Islet precursor cell (in vitro differentiated cells): ENCODE results near the gene FAM227B.
"Not testable (repeated sequence)": the region's sequence is repeated elsewhere in the genome, so short reads cannot be mapped to it uniquely, and the experiment has no call there.

Source experiments
- DNase-seq: peaks from one replicate; pipeline ENCODE4 v3.0.0-alpha.2; 2018

The FAM227B gene

GRCh38 chr15:49366496-49366895 is 254.1 kb downstream of the FAM227B start:
- no peak for DNase-seq

GRCh38 chr15:49361370-49361769 is 259.2 kb downstream of the FAM227B start:
- no peak for DNase-seq

- DNase-seq: not testable (repeated sequence)
Observed at GRCh38 chr15:49354439-49354838, 266.2 kb downstream of the FAM227B start.

- no peak for DNase-seq
Observed at GRCh38 chr15:49343546-49343945, 277.1 kb downstream of the FAM227B start.

GRCh38 chr15:49339656-49340055 is 281.0 kb downstream of the FAM227B start:
- DNase-seq: no peak

- DNase-seq: no peak
Observed at GRCh38 chr15:49331951-49332350, 288.7 kb downstream of the FAM227B start.

- no peak for DNase-seq
Observed at GRCh38 chr15:49331442-49331841, 289.2 kb downstream of the FAM227B start.

- no peak for DNase-seq
Observed at GRCh38 chr15:49330166-49330565, 290.5 kb downstream of the FAM227B start.

- DNase-seq: no peak
Observed at GRCh38 chr15:49328941-49329340, 291.7 kb downstream of the FAM227B start.

- DNase-seq: no peak
Observed at GRCh38 chr15:49327927-49328326, 292.7 kb downstream of the FAM227B start.

- DNase-seq: no peak
Observed at GRCh38 chr15:49323207-49323606, 297.4 kb downstream of the FAM227B start.

- no peak for DNase-seq
Observed at GRCh38 chr15:49320351-49320750, 300.3 kb downstream of the FAM227B start.

GRCh38 chr15:49315391-49315823 is 305.2 kb downstream of the FAM227B start:
- DNase-seq: no peak

GRCh38 chr15:49314716-49315115 is 305.9 kb downstream of the FAM227B start:
- no peak for DNase-seq

- no peak for DNase-seq
Observed at GRCh38 chr15:49313650-49314049, 307.0 kb downstream of the FAM227B start.

- DNase-seq: no peak
Observed at GRCh38 chr15:49309889-49310288, 310.7 kb downstream of the FAM227B start.

- DNase-seq: no peak
Observed at GRCh38 chr15:49308686-49309085, 311.9 kb downstream of the FAM227B start.

- DNase-seq: no peak
Observed at GRCh38 chr15:49306551-49306950, 314.1 kb downstream of the FAM227B start.

- DNase-seq: no peak
Observed at GRCh38 chr15:49303003-49303402, 317.6 kb downstream of the FAM227B start.

GRCh38 chr15:49301562-49301961 is 319.1 kb downstream of the FAM227B start:
- DNase-seq: no peak

- DNase-seq: no peak
Observed at GRCh38 chr15:49300856-49301255, 319.8 kb downstream of the FAM227B start.

GRCh38 chr15:49297584-49297983 is 323.0 kb downstream of the FAM227B start:
- DNase-seq: no peak

- DNase-seq: no peak
Observed at GRCh38 chr15:49296258-49296657, 324.4 kb downstream of the FAM227B start.

GRCh38 chr15:49293941-49294340 is 326.7 kb downstream of the FAM227B start:
- no peak for DNase-seq

GRCh38 chr15:49290191-49290590 is 330.4 kb downstream of the FAM227B start:
- no peak for DNase-seq

- DNase-seq: no peak
Observed at GRCh38 chr15:49288391-49288790, 332.2 kb downstream of the FAM227B start.
